ENCODE data around the gene RASL11A.
A peak's percentile ranks its signal among the peaks of the same experiment; 100 is the strongest.
"Not testable (repeated sequence)": the region's sequence is repeated elsewhere in the genome, so short reads cannot be mapped to it uniquely, and the experiment has no call there.

The RASL11A gene, protein sequence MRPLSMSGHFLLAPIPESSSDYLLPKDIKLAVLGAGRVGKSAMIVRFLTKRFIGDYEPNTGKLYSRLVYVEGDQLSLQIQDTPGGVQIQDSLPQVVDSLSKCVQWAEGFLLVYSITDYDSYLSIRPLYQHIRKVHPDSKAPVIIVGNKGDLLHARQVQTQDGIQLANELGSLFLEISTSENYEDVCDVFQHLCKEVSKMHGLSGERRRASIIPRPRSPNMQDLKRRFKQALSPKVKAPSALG

DNA sequence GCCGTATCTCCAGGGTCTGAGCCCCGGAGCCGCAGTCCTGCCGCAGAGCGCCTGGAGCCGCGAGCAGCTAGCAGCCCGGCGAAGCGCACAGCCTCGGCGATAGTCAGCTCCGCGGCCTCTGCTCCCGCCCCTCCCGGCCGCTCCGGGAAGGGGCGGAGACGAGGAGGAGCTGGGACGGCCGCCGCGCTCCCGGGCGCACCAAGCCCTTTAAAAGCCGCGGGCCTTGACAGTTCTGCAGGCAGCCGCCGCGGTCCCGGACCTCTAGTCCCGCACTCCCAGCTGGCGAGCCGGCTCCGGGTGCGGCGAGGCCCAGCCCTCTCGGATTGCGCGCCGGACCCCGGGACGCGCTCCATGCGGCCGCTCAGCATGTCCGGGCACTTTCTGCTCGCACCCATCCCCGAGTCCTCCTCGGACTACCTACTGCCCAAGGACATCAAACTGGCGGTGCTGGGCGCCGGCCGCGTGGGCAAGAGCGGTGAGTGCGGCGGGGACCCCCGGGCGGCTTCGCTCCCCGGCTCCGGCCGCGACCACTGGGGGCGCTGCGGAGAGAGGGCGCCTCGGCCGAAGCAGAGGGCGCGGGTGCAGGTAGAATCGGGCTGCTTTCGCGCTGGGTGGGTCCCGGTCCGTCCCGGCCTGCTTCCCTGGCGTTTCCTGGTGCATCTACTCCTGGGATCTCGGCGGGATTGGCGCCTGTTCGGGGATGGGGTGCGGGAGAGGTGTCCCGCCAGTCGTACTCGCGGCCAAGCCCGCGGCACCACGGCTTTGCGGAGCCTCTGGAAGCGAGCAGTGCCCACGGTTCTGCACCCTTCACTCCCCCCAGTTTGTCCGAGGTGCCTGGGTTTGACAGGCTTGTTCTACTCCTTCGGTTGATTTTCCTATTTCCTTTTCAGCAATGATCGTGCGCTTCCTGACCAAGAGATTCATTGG lies at the start of gene RASL11A:
Gene RASL11A (plus strand): TSS at position 237 of the 927 bp plus-strand sequence. CDS start 115 bp downstream, at position 352.
- peak; percentile 57 for DNase-seq (ENCODE audit: low read depth)

DNA sequence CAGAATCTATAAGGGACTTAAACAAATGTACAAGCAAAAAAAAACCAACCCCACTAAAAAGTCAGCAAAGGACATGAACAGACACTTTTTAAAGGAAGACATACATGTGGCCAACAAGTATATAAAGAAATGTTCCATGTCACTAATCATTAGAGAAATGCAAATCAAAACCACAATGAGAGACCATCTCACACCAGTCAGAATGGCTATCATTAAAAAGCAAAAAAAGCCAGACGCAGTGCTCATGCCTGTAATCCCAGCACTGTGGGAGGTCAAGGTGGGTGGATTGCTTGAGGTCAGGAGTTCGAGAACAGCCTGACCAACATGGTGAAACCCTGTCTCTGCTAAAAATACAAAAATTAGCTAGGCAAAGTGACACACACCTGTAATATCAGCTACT lies 48.5 kb upstream of the RASL11A start:
- DNase-seq (ENCODE audit: low read depth) = not testable (repeated sequence)

DNA sequence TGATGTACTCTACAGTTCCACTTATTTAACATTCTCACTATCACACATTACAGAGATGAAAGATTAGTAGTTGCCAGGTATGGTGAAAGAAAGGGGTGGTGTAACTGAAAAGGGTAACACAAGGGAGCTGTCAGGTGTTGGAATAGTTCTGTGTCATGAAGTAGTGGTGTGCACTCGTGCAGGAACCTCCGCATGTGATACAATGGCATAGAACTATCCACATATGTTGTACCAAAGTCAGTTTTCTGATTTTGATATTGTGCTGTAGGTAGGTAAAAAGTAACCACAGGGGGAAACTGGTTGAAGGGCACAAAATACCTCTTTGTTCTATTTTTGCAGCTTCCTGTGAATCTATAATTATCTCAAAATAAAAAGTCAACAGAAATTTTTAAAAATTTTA lies 43.6 kb upstream of the RASL11A start:
- DNase-seq (ENCODE audit: low read depth) = no peak

DNA sequence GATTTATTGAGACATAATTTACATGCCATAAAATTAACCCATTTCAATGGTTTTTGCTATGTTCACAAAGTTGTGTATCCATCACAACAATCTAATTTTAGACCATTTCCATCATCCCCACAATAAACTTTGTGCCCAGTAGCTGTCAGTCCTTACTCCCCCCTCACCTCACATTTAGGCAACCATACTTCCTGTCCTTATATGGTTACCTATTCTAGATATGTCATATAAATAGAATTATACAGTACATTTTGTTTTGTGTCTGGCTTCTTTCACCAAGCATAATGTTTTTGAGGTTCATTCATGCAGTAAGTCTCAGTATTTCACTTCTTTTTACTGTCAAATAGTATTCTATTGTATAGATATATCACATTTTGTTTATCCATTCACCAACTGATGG lies 42.5 kb upstream of the RASL11A start:
- DNase-seq (ENCODE audit: low read depth) = no peak

DNA sequence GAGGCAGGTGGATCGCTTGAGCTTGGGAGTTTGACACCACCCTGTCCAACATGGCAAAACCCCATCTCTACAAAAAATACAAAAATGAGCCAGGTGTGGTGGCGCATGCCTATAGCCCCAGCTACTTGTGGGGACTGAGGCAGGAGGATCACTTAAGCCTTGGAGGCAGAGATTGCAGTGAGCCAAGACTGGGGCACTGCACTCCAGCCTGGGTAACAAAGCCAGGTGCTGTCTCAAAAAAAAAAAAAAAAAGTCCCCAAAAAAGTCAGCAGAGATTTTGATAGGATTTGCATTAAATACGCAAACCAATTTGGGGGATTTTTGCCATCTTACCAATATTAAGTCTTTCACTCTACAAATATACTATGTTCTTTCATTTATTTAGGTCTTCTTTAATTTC lies 41.0 kb upstream of the RASL11A start:
- DNase-seq (ENCODE audit: low read depth) = no peak

DNA sequence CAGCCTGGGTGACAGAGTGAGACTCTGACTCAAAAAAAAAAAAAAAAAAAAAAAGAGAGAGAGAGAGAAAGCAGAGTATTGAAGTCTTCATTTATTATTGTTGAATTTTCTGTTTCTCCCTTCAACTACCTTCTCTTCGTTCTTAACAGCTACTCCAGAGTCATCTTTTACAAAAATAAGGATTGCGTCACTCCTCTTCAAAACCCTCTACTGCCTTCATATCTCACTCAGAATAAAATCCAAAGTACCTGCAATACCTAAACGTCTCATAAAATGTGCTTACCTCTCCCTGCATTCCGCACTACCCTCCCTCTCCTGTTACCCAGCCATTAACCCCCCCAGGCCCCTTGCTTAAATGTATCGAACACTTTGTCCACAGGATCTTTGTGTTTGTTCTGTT lies 36.7 kb upstream of the RASL11A start:
- no peak for DNase-seq (ENCODE audit: low read depth)

DNA sequence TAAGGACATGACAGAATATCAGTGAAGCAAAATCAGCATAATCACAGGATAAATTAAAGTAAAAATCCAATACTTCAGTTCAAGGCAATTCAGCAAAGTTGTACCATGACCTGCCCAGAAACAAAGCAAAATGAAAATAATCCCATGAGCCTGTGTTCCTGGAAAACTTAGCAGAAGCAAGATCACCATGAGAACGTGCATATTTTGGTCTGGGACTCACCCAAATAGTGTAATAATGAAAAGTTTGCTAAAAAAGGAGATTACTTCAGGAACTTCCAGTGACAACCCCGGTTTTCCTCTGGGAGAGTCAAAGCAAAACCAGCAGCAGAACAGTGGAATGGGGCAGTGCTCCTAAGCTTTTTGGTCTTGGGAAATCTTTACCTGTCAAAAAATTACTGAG lies 34.2 kb upstream of the RASL11A start:
- DNase-seq (ENCODE audit: low read depth) = no peak

DNA sequence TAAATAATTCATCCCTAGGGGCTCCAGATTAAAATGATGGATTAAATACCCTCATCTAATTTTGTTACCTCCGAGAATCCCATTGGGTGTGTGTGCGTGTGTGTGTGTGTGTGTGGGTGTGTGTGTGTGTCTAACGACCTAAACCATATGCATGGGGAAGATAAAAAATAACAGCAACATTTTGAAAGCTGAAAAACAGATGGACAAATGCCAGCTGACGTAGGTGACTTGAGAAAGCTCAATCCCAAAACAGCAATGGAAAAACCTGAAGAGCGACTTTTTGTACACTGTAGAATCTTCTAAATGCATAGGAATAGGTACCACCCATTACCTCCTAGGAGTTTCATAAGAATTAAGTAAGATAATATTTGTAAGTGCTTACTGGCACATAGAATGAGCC lies 27.9 kb upstream of the RASL11A start:
- no peak for DNase-seq (ENCODE audit: low read depth)

DNA sequence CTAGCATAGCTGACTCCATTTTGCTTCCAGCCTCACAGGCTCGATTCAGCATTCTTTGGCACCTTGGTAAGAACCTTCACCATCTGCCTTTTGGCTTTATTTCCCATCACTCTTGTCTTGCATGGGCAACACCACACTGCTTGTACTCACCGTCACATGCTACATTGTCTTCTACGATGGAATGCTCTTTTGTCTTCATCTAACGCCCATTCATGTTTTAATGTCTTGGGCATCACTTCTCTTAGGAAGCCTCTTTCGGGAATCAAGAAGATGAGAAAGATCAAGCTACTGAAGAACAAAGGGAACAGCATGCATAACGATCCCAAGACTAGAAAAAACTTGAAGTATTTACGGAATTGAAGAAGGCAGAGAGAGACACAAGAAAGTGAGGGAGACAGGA lies 25.0 kb upstream of the RASL11A start:
- DNase-seq (ENCODE audit: low read depth) = no peak

DNA sequence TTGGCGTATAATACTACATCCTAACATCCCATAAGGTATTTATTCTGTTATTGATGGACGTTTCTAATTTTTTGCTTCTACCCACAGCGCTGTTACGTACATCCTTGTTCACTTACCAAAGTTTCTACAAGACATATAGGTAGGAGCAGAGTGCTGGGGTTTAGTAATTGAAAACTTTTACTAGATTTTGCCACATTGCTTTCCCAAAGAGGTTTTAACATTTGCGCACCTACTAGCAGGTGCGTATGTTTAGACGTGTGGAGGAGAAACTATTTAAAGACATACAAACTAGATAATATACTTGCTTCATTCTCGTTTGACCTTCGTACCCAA lies 19.8 kb upstream of the RASL11A start:
- no peak for DNase-seq (ENCODE audit: low read depth)

DNA sequence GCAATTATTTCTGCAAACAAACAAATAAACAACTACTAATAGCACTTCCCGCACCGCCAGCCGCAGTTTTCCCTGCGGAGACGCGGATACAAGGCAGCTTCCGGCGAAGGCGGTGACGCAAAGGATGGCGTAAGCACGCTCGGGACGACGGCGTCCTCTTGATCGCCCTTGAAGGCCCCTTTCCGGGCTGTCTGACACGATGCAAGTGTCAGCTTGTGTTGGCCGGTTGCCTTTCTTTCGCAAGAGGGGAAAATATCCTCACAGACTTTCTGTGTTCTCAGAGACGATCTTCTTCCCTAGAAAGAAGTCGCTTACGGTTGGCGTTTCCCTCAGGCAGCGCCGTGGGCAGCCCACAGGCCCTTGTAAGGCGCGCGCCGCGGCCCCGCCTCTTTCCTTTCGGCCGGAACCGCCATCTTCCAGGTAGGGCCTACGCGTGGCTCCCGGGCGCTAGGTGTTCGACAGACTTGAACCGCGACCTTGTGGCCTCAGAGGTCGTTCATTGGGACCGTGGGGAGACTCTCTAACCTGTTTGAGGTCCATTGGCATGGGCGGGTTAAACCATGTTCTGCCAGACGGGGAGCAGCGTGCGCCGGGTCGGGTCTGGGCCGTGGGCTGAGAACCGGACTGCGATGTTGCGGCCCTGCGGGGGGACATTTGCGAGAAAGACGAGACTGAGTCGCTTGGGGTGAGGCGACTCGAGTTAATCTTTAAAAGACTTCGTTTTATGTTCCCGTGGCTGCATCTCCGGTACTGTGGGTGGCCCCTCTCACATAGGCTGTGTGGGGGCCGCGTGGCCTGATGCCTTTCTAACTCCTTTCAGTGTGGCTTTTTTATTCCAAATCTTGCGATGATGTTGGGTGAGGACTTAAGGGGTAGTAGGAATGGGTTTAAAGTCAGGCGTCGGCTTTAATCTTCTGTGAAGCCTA lies 19.2 kb upstream of the RASL11A start, which contains the start of gene RPL21:
Gene RPL21 (plus strand): TSS at position 393 of the 926 bp plus-strand sequence. CDS start 2,219 bp downstream, outside the sequence.
- peak; percentile 84 for DNase-seq (ENCODE audit: low read depth)

DNA sequence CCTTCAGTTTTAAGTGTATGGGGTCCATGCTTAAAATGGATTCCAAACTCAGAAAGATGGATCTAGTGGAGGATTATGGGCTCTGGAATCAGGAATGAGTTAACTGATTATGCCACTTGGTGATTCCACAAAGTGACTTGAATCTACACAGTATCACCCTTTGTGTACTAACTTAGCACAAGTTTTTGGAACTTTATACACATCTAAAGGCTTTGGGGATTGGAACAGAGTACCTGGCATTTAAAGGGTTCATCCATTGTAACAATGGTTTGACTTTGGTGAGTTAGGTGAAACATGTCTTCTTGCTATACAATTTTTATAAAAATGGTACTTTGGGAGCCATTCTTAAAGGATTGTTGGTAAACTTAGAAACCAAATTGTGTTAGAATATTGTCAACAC lies 18.2 kb upstream of the RASL11A start:
- no peak for DNase-seq (ENCODE audit: low read depth)

DNA sequence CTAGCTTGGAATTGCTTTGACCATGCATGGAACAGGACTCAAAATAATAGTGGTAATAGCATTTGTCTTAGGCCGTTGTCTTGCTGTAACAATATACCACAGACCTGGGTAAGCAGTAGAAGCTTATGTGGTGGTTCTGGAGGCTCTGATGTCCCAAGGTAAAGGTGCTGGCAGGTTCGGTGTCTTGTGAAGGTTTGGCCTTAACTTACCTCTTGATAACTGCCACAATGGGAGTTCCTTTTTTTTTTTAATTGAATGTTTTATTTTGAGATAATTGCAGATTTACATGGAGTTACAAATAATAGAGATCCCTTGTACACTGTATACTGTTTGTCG lies 13.4 kb upstream of the RASL11A start:
- DNase-seq (ENCODE audit: low read depth) = no peak

DNA sequence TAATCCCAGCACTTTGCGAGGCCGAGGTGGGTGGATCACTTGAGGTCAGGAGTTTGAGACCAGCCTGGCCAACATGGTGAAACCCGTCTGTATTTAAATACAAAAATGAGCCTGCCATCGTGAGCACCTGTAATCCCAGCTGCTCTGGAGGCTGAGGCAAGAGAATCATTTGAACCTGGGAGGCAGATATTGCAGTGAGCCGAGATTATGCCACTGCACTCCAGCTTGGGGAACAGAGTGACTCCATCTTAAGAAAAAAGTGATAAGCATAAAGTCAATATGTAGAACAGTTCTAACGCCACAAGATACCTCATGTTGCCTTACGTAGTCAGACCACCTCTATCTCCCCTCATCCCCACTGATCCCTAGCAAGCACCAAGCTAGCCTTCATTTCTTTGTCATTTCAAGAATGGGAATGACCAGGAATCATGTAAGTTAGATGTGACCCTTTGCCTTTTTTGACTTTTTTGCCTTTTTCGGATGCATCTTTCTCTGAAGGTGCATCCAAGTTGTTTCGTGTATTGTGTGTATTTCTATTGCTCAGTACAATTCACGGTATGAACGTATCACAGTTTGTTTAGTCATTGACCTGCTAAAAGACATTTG lies 12.9 kb upstream of the RASL11A start:
- no peak for DNase-seq (ENCODE audit: low read depth)

DNA sequence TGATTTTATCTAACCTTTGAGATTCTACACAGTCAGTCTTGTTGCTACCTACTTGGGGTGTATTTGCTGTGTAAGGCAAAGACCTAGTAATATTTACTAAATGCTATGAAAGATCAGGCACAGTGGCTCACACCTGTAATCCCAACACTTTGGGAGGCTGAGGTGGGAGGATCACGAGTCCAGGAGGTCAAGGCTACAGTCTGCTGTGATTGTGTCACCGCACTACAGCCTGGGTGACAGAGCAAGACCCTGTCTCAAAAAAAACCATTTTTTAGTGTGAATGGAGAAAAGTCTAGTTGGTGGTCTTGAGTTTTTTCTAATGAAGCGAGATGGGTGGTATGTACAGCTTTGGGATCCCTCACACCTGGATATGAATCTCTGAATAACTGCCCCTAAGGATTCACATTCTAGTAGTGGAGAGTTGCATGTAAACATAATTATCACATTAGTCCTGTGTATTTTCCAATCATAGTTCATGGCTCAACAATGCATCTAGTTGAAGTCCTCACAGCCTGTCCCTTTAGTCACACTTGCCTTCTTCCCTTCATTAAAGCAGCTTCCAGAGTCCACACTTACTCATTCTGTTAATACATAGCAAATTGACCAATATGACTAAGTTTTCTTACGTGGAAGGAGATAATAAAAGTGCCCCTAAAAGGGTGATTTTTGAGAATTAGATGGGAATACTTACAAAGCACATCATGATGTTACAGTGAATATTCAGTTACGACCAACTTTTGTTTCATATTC lies 11.8 kb upstream of the RASL11A start:
- no peak for DNase-seq (ENCODE audit: low read depth)

DNA sequence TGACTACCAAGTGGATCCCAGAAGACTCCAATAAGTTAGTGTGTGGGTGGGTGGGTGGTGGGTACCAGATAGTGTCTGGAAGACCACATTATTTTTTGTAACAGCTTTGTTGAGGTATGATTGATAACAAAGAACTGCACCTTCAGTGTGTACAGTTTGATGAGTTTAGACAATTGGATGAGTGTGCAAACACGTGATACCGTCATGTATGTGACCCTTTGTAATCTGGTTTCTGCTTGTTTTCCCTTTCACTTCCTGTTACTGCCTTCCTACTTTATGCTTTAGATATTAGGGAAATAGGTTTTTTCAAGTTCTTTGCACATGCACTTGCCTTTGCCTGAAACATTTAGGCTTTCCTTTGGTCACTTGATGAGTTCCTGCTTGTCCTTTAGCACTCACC lies 10.8 kb upstream of the RASL11A start:
- no peak for DNase-seq (ENCODE audit: low read depth)

DNA sequence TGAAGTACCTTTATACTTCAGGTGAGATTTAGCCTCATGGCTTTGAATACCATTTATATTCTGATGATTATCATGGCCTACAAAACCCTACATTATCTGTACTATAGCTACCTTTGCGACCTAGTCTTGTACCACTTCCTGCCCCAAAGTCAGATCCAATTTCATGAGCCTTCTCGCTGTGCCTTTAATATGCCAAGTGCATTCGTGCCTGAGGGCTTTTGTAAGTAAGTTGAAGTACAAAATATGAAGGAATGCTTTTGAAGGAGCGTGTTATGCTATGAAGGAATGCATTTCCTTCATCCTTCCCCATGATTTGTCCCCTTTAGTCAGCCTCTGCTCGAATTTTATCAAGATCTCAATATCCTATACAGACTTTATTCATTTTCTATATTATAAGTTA lies 9.2 kb upstream of the RASL11A start:
- no peak for DNase-seq (ENCODE audit: low read depth)

DNA sequence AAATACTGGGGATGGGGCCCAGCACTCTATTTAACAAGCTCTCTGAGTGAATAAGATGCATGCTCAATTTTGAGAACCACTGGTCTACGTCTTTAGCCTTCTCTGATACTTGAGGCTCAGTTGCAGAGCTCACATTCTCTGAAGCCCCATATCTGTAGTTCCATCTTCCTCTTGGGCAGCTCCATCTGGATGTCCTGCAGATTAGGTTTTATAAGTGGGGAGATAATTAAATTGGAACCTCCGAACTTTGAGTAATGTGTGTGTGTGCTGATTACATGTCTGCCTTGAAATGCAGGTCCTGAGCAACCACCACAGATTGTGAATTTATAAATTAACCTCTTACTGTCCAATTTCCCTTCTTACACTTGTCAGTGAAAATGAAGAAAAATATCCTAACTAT lies 7.2 kb upstream of the RASL11A start:
- DNase-seq (ENCODE audit: low read depth) = no peak

DNA sequence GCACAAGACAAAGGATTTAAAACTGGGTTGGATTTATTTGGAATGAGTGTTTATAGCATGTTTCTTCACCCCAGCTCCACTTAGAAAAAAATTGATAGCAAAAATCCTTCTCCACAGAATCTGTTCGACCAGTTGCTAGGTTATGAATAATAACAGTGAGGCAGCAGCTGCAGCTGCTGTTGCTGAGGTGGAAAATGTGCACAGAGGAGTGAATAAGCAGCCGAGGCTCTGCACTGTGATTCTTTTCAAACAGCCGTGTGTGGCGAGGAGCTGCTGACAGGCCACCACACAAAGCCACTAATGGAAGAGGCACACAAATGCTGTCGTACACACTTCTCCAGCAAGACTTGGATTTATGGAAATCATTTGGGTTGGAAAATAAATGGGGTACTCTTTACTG lies 6.4 kb upstream of the RASL11A start:
- no peak for DNase-seq (ENCODE audit: low read depth)

DNA sequence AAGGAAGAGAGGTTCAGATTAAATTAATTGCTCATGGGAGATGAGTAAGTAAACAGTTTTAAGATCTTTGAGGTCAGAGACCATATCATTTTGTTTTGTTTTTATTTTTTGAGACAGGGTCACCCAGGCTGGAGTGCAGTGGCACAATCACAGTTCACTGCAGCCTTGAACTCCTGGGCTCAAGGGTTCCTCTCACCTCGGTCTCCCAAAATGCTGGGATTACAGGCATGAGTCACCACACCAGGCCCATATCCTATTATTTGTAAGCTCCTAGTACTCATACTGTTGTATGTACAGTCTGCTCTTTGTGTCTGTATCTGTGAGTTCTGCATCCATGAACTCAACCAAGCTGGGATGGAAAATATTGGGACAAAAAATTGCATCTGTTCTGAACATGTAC lies 6.0 kb upstream of the RASL11A start:
- no peak for DNase-seq (ENCODE audit: low read depth)

DNA sequence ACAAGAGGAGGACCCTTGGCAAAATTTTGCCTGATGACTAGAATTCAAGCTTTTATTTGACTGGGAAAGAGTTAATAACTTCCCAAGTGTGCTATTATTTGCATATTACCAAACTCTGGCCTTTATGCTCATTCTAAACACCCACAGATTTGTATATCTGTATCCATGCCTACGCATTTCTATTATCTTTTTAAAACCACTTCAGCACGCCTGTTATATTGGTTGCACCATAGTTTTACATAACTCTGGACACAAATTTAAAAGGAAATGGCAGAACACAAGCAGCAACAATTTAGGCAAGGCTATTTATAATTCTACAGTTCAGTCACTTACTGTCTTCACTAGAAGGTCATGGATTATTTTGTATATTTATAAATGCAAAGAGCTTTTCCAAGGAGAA lies 3.7 kb upstream of the RASL11A start:
- no peak for DNase-seq (ENCODE audit: low read depth)
